HUES64 (cell line): Measurements from ENCODE around the gene FKBP11.
"Not testable (repeated sequence)": the region's sequence is repeated elsewhere in the genome, so short reads cannot be mapped to it uniquely, and the experiment has no call there.

Source experiments
- H3K27ac ChIP-seq: 2 replicates; pipeline ENCODE4 v1.7.0; 2013; ENCODE audit warnings: low read depth, low read length, inconsistent platforms
- H3K27me3 ChIP-seq: 2 replicates; pipeline ENCODE4 v1.6.1; 2013; ENCODE audit warnings: mild to moderate bottlenecking, low read length; ENCODE audit not compliant: insufficient read depth
- H3K36me3 ChIP-seq: 2 replicates; pipeline ENCODE4 v1.6.1; 2013; ENCODE audit warnings: mild to moderate bottlenecking, low read length; ENCODE audit not compliant: insufficient read depth
- H3K4me1 ChIP-seq: 2 replicates; pipeline ENCODE4 v1.6.1; 2013; ENCODE audit warnings: mild to moderate bottlenecking, low read length, moderate library complexity; ENCODE audit not compliant: insufficient read depth
- H3K4me3 ChIP-seq: 2 replicates; pipeline ENCODE4 v1.5.1; 2013; ENCODE audit warnings: mild to moderate bottlenecking, low read length, moderate library complexity
- H3K9ac ChIP-seq: 2 replicates; pipeline ENCODE4 v1.6.1; 2013; ENCODE audit warnings: mild to moderate bottlenecking, low read depth, low read length
- H3K9me3 ChIP-seq: 2 replicates; pipeline ENCODE4 v1.6.1; 2013; ENCODE audit warnings: low read depth, low read length; ENCODE audit not compliant: insufficient read depth
- WGBS: fragments of 150-250, 120-280 bp; methylation state at CpG from one replicate; pipeline ENCODE4 v1.1.7; 2013; ENCODE audit warnings: missing lambda C conversion rate; 5-methylcytosine and 5-hydroxymethylcytosine counted together

The FKBP11 gene

GRCh38 chr12:48880647-48881046, 44.6 kb downstream of the FKBP11 start:
- H3K9ac ChIP-seq, result no peak overlapping the region
- H3K9me3 ChIP-seq, result no peaks in the 10 kb centered on the region
- H3K36me3 ChIP-seq, result no peaks in the 10 kb centered on the region
- no peaks in the 10 kb centered on the region for H3K27me3 ChIP-seq
- H3K4me1 ChIP-seq, result peaks cover 32% of the 10 kb centered on the region
- no peak overlapping the region for H3K27ac ChIP-seq
- WGBS, result 92% methylated on average over 7 of the region's 9 CpGs
- H3K4me3 ChIP-seq, result no peak overlapping the region

- Histone ChIP-seq H3K4me1 (peaks cover 23% of the 10 kb centered on the region), H3K9me3 (no peaks in the 10 kb centered on the region), H3K27me3 (no peaks in the 10 kb centered on the region), H3K27ac (no peak overlapping the region), H3K9ac (no peak overlapping the region), H3K36me3 (no peaks in the 10 kb centered on the region), H3K4me3 (no peak overlapping the region)
- 83% methylated on average over 1 of the region's 2 CpGs for WGBS
These were observed 46.7 kb downstream of the FKBP11 start for GRCh38 chr12:48878548-48878947.

GRCh38 chr12:48875944-48876515, 49.3 kb downstream of the FKBP11 start:
- H3K27me3 ChIP-seq, result no peaks in the 10 kb centered on the region
- no peak overlapping the region for H3K4me3 ChIP-seq
- no peaks in the 10 kb centered on the region for H3K9me3 ChIP-seq
- H3K36me3 ChIP-seq, result no peaks in the 10 kb centered on the region
- 0 out of 2 replicates have a peak, but pooled peaks cover under 1% of the 10 kb centered on the region for H3K4me1 ChIP-seq
- H3K27ac ChIP-seq, result no peak overlapping the region
- H3K9ac ChIP-seq, result no peak overlapping the region
- 67% methylated on average over 4 of the region's 4 CpGs for WGBS

- 91% methylated on average over 8 of the region's 8 CpGs for WGBS
- not testable (repeated sequence) for H3K4me3 ChIP-seq, H3K27me3 ChIP-seq, H3K9me3 ChIP-seq, H3K36me3 ChIP-seq, H3K27ac ChIP-seq, H3K9ac ChIP-seq, H3K4me1 ChIP-seq
These were observed 51.8 kb downstream of the FKBP11 start for GRCh38 chr12:48873534-48873933.

- H3K4me3 ChIP-seq, result no peak overlapping the region
- H3K27me3 ChIP-seq, result no peaks in the 10 kb centered on the region
- WGBS, result 94% methylated on average over 4 of the region's 4 CpGs
- no peak overlapping the region for H3K9ac ChIP-seq
- H3K4me1 ChIP-seq, result no peaks in the 10 kb centered on the region
- H3K9me3 ChIP-seq, result no peaks in the 10 kb centered on the region
- H3K27ac ChIP-seq, result no peak overlapping the region
- H3K36me3 ChIP-seq, result no peaks in the 10 kb centered on the region
These were observed 52.2 kb downstream of the FKBP11 start for GRCh38 chr12:48873096-48873495.
